OCI-LY1 (cell line): ENCODE measurements around the gene UBXN6.

ENCODE experiments used
- CTCF ChIP-seq: fragments of 200-600 bp; sonication (generic), shearing (Covaris generic); IDR thresholded peaks from 2 replicates; pipeline ENCODE4 v1.5.1; 2017; ENCODE audit warnings: mild to moderate bottlenecking, antibody characterized with exemption, low read length, moderate library complexity, mixed read lengths
- EZH2 ChIP-seq: fragments of 200-600 bp; sonication (generic), shearing (Covaris generic); IDR thresholded peaks from 2 replicates; pipeline ENCODE4 v1.8.0; 2017; ENCODE audit warnings: borderline replicate concordance, mixed run types, mild to moderate bottlenecking, antibody characterized with exemption, low read length, moderate library complexity, mixed read lengths

GRCh38 chr19:4493929-4494690, 36.5 kb upstream of the UBXN6 start:
- no peak for TF ChIP-seq CTCF
- no peak for TF ChIP-seq EZH2
